Measurements from ENCODE around the gene KIF21B.

DNA sequence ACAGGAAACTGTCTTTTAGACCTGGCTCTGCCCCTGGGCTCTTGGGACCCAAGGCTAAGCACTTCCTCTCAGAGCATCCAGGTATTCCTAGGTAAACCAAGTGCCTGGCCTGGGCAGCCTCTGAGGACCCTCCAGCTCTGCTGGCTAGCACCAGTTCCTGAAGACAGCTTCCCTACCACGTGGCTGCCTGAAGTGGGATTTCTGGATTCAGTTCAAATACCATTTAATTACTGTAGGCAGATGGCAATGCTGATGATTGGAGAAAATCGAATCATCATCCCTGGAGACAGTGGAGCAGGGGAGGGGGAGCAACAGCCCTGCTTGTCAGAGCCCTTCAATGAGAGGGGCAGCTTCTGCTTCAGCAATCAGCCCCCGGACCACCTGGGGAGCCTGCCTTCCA lies 11.9 kb downstream of the KIF21B start:
- TF ChIP-seq FOXM1 (IDR thresholded peaks at IDR 0.05; ENCODE audit: low read depth) (no peak), FOXM1 (CRISPR knock-in tag; IDR thresholded peaks at IDR 0.05; ENCODE audit: low read depth) (no peak), FOXK2 (conservative IDR thresholded peaks at IDR 0.05 in 1 of 2, IDR thresholded peaks at IDR 0.05 in 1 of 2; ENCODE audit: low read depth in 2 of 2) (no peak), DDX20 (tag; IDR thresholded peaks at IDR 0.05; ENCODE audit: low read depth) (no peak), ZNF316 (IDR thresholded peaks at IDR 0.05) (no peak), RCOR1 (IDR thresholded peaks at IDR 0.05; ENCODE audit: borderline replicate concordance in 1 of 2, low read depth in 2 of 2, low read length in 2 of 2) (no peak), KLF10 (CRISPR knock-in tag; IDR thresholded peaks at IDR 0.05) (no peak), JUND (IDR thresholded peaks at IDR 0.05; ENCODE audit: borderline replicate concordance, low read depth, low read length) (no peak), JUND (tag; IDR thresholded peaks at IDR 0.05; ENCODE audit: borderline replicate concordance, low read depth, low read length) (no peak), KDM4B (IDR thresholded peaks at IDR 0.05; ENCODE audit: borderline replicate concordance in 2 of 2, low read depth in 1 of 2) (no peak)
- TF ChIP-seq, protein P1, sequence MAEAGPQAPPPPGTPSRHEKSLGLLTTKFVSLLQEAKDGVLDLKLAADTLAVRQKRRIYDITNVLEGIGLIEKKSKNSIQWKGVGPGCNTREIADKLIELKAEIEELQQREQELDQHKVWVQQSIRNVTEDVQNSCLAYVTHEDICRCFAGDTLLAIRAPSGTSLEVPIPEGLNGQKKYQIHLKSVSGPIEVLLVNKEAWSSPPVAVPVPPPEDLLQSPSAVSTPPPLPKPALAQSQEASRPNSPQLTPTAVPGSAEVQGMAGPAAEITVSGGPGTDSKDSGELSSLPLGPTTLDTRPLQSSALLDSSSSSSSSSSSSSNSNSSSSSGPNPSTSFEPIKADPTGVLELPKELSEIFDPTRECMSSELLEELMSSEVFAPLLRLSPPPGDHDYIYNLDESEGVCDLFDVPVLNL (CRISPR knock-in tag; IDR thresholded peaks at IDR 0.05; ENCODE audit: low read depth), result no peak
- TF ChIP-seq, protein P2, sequence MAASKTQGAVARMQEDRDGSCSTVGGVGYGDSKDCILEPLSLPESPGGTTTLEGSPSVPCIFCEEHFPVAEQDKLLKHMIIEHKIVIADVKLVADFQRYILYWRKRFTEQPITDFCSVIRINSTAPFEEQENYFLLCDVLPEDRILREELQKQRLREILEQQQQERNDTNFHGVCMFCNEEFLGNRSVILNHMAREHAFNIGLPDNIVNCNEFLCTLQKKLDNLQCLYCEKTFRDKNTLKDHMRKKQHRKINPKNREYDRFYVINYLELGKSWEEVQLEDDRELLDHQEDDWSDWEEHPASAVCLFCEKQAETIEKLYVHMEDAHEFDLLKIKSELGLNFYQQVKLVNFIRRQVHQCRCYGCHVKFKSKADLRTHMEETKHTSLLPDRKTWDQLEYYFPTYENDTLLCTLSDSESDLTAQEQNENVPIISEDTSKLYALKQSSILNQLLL (CRISPR knock-in tag; IDR thresholded peaks at IDR 0.05; ENCODE audit: borderline replicate concordance), result no peak
- TF ChIP-seq, protein P3, sequence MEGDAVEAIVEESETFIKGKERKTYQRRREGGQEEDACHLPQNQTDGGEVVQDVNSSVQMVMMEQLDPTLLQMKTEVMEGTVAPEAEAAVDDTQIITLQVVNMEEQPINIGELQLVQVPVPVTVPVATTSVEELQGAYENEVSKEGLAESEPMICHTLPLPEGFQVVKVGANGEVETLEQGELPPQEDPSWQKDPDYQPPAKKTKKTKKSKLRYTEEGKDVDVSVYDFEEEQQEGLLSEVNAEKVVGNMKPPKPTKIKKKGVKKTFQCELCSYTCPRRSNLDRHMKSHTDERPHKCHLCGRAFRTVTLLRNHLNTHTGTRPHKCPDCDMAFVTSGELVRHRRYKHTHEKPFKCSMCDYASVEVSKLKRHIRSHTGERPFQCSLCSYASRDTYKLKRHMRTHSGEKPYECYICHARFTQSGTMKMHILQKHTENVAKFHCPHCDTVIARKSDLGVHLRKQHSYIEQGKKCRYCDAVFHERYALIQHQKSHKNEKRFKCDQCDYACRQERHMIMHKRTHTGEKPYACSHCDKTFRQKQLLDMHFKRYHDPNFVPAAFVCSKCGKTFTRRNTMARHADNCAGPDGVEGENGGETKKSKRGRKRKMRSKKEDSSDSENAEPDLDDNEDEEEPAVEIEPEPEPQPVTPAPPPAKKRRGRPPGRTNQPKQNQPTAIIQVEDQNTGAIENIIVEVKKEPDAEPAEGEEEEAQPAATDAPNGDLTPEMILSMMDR (IDR thresholded peaks at IDR 0.05 in 2 of 3, conservative IDR thresholded peaks at IDR 0.05 in 1 of 3; ENCODE audit: insufficient read depth in 2 of 3, low read depth in 1 of 3, low read length in 3 of 3), result no peak
- TF ChIP-seq, protein P4, sequence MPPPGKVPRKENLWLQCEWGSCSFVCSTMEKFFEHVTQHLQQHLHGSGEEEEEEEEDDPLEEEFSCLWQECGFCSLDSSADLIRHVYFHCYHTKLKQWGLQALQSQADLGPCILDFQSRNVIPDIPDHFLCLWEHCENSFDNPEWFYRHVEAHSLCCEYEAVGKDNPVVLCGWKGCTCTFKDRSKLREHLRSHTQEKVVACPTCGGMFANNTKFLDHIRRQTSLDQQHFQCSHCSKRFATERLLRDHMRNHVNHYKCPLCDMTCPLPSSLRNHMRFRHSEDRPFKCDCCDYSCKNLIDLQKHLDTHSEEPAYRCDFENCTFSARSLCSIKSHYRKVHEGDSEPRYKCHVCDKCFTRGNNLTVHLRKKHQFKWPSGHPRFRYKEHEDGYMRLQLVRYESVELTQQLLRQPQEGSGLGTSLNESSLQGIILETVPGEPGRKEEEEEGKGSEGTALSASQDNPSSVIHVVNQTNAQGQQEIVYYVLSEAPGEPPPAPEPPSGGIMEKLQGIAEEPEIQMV (tag; conservative IDR thresholded peaks at IDR 0.05; ENCODE audit: low read depth), result no peak
- TF ChIP-seq, protein P5, sequence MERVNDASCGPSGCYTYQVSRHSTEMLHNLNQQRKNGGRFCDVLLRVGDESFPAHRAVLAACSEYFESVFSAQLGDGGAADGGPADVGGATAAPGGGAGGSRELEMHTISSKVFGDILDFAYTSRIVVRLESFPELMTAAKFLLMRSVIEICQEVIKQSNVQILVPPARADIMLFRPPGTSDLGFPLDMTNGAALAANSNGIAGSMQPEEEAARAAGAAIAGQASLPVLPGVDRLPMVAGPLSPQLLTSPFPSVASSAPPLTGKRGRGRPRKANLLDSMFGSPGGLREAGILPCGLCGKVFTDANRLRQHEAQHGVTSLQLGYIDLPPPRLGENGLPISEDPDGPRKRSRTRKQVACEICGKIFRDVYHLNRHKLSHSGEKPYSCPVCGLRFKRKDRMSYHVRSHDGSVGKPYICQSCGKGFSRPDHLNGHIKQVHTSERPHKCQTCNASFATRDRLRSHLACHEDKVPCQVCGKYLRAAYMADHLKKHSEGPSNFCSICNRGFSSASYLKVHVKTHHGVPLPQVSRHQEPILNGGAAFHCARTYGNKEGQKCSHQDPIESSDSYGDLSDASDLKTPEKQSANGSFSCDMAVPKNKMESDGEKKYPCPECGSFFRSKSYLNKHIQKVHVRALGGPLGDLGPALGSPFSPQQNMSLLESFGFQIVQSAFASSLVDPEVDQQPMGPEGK (CRISPR knock-in tag; IDR thresholded peaks at IDR 0.05; ENCODE audit: borderline replicate concordance), result no peak
- TF ChIP-seq, protein P6, sequence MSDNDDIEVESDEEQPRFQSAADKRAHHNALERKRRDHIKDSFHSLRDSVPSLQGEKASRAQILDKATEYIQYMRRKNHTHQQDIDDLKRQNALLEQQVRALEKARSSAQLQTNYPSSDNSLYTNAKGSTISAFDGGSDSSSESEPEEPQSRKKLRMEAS (CRISPR knock-in tag; IDR thresholded peaks at IDR 0.05), result no peak
